ENCODE measurements around the gene ITGA7.

ITGA7 gene

DNA sequence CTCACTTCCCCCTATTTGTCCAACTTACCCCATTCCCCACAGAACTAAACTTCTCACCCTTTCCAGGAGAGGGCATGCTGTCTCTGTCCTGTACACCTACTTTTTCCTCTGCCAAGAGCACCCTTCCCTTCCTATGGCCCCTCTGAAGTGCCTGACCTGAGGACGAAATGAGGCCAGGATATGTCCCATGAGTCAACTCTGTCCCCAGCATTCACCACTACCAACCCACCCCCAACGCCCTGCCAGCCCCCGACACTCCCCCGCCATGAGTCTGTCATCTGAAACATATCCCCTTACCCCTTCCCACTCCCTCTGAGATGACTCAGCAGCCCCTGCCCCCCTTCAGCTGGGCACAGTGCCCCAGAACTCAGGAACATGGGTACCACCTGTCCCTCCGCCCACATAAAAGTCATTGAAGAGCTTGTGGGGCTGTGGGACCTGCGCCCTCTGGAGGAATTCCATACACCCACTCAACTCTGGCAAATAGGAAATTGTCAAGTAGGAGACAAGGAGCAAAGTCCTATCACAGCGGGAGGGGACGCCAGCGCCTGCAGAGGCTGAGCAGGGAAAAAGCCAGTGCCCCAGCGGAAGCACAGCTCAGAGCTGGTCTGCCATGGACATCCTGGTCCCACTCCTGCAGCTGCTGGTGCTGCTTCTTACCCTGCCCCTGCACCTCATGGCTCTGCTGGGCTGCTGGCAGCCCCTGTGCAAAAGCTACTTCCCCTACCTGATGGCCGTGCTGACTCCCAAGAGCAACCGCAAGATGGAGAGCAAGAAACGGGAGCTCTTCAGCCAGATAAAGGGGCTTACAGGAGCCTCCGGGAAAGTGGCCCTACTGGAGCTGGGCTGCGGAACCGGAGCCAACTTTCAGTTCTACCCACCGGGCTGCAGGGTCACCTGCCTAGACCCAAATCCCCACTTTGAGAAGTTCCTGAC, 26.3 kb downstream of the ITGA7 start:
- DNase-seq (ENCODE audit: low read depth) = peak; percentile 63
- TF ChIP-seq, protein P1, sequence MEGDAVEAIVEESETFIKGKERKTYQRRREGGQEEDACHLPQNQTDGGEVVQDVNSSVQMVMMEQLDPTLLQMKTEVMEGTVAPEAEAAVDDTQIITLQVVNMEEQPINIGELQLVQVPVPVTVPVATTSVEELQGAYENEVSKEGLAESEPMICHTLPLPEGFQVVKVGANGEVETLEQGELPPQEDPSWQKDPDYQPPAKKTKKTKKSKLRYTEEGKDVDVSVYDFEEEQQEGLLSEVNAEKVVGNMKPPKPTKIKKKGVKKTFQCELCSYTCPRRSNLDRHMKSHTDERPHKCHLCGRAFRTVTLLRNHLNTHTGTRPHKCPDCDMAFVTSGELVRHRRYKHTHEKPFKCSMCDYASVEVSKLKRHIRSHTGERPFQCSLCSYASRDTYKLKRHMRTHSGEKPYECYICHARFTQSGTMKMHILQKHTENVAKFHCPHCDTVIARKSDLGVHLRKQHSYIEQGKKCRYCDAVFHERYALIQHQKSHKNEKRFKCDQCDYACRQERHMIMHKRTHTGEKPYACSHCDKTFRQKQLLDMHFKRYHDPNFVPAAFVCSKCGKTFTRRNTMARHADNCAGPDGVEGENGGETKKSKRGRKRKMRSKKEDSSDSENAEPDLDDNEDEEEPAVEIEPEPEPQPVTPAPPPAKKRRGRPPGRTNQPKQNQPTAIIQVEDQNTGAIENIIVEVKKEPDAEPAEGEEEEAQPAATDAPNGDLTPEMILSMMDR (IDR thresholded peaks at IDR 0.05; ENCODE audit: low read length, missing control alignments) = peak; percentile 43
- H3K4me3 ChIP-seq (replicated peaks; ENCODE audit: low read depth, low read length) = peak overlapping the region; percentile 8

DNA sequence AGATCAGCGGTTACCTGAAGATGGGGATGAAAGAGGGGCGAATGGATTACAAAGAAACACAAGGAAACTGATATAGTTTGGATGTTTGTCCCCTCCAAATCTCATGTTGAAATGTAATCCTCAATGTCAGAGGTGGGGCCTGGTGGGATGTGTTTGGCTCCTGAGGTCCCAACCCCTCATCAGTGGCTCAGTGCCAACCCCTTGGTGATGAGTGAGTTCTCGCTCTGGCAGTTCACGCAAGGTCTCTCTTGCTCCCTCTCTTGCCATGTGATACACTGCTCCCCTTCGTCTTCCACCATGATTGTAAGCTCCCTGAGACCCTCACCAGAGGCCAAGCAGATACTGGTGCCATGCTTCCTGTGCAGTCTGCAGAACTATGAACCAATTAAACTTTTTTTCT, 28.0 kb downstream of the ITGA7 start:
- no peak for DNase-seq (ENCODE audit: low read depth)
- no peak overlapping the region for H3K4me3 ChIP-seq (replicated peaks; ENCODE audit: low read depth, low read length)
- TF ChIP-seq, protein P1 (IDR thresholded peaks at IDR 0.05; ENCODE audit: low read length, missing control alignments) = no peak

DNA sequence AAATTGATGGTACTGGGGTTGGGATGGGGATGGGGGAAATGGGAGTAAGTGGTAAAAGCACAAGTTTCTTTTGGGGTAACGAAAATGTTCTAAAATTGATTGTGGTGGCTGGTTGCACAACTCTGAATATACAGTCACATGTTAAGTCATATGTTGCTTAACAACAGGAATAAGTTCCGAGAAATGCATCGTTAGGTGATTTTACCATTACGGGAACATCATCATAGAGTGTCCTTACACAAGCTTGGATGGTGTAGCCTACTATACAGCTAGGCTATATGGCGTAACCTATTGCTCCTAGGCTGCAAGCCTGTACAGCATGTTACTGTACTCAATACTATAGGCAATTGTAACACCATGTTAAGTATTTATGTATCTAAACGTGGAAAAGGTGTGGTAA, 31.0 kb downstream of the ITGA7 start:
- TF ChIP-seq, protein P1 (IDR thresholded peaks at IDR 0.05; ENCODE audit: low read length, missing control alignments) = no peak
- no peak overlapping the region for H3K4me3 ChIP-seq (replicated peaks; ENCODE audit: low read depth, low read length)
- no peak for DNase-seq (ENCODE audit: low read depth)

DNA sequence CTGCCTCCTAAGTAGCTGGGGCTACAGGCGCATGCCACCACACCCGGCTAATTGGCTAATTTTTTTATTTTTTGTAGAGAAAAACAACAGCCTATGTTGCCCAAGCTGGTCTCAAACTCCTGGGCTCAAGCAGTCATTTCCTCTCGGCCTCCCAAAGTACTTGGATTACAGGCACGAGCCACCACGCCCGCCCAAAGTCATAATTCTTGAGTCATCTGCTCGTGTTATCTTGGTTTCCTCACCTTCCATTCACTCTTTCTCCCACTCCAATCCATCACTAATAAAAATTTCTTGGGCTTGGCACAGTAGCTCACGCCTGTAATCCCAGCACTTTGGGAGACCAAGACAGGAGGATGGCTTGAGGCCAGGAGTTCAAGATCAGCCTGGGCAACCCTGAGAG, 32.0 kb downstream of the ITGA7 start:
- TF ChIP-seq, protein P1 (IDR thresholded peaks at IDR 0.05; ENCODE audit: low read length, missing control alignments) = no peak
- no peak for DNase-seq (ENCODE audit: low read depth)
- H3K4me3 ChIP-seq (replicated peaks; ENCODE audit: low read depth, low read length) = no peak overlapping the region

DNA sequence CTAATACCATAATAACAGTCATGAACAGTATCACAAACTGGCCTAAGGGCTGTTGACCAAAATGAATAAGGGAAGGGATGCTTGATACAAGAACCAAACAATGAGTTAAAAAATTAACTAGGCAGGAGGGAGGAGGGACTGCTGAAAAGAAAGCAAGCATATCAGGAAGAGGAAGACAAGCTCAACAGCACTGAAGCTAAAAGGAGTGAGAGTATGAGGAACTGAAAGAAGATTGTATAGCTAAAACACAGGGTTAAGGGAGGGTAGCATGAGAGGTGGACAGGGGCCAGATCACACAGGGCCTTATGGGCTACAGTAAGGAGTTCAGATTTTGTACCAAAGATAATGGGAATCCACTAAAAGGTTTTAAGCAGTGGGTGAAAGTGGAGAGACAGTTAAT, 34.1 kb downstream of the ITGA7 start:
- no peak overlapping the region for H3K4me3 ChIP-seq (replicated peaks; ENCODE audit: low read depth, low read length)
- DNase-seq (ENCODE audit: low read depth) = no peak
- TF ChIP-seq, protein P1 (IDR thresholded peaks at IDR 0.05; ENCODE audit: low read length, missing control alignments) = no peak

DNA sequence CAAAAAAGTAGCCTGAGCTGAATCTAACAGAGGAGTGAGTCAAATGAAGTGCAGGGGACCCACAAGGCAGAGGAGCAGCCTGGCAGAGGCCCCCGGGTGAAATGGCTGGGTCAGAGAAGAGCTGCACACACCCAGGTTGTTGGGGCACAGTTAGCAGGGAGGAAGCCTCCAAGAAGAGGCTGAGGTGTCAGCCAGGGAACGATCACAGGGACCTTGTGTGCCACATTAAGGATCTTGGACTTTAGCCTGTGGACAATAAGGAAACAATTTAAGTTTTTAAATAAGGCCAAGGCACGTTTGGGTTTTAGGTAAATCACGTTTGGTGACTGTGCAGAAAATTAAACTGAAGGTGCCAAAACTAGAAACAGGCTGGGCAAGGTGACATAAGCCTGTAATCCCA, 36.0 kb downstream of the ITGA7 start:
- H3K4me3 ChIP-seq (replicated peaks; ENCODE audit: low read depth, low read length) = no peak overlapping the region
- no peak for DNase-seq (ENCODE audit: low read depth)
- TF ChIP-seq, protein P1 (IDR thresholded peaks at IDR 0.05; ENCODE audit: low read length, missing control alignments) = no peak

DNA sequence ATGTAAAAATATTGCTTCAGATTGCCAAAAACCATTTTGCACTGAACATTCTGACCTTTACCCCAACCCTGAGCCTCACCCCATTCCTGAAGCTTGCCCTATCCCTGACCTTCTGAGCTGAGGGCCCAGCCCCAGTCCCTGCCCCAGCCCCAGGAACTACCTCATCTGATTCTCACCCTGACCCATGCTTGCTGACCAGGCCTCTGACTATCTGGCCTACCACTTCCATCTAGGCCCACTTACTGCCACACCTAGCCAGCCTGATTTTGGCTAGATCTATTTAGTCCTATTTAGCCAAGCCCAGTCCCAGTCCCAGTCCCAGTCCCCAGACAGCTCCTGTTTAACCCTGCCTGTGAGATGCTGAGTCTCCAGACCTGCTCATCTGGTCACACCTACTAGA, 37.4 kb downstream of the ITGA7 start:
- no peak for DNase-seq (ENCODE audit: low read depth)
- TF ChIP-seq, protein P1 (IDR thresholded peaks at IDR 0.05; ENCODE audit: low read length, missing control alignments) = no peak
- no peak overlapping the region for H3K4me3 ChIP-seq (replicated peaks; ENCODE audit: low read depth, low read length)

Data from fibroblast of pulmonary artery (primary cell).